HG03565 (cell line): ENCODE results near the gene BIN1.
A peak's percentile ranks its signal among the peaks of the same experiment; 100 is the strongest.
"Not testable (repeated sequence)": the region's sequence is repeated elsewhere in the genome, so short reads cannot be mapped to it uniquely, and the experiment has no call there.

Experiments used
- ATAC-seq: cut with Tn5 transposase; IDR thresholded peaks from one replicate; pipeline ENCODE4 v1.9.1; 2021; ENCODE audit warnings: mild to moderate bottlenecking, moderate library complexity; ENCODE audit not compliant: unreplicated experiment

Gene BIN1

GRCh38 chr2:127028745-127029144, 78.2 kb downstream of the BIN1 start:
- not testable (repeated sequence) for ATAC-seq

GRCh38 chr2:127027715-127028114, 79.2 kb downstream of the BIN1 start:
- ATAC-seq: no peak

- peak; percentile 89 for ATAC-seq
Measured at GRCh38 chr2:127025359-127026166, 81.4 kb downstream of the BIN1 start.

- peak; percentile 3 for ATAC-seq
Measured at GRCh38 chr2:127024769-127025358, 82.1 kb downstream of the BIN1 start.

GRCh38 chr2:127023504-127023903, 83.5 kb downstream of the BIN1 start:
- ATAC-seq: no peak

- ATAC-seq: no peak
Measured at GRCh38 chr2:127022817-127023216, 84.1 kb downstream of the BIN1 start.

- ATAC-seq: no peak
Measured at GRCh38 chr2:127020536-127020935, 86.4 kb downstream of the BIN1 start.

GRCh38 chr2:127017548-127017947, 89.4 kb downstream of the BIN1 start:
- ATAC-seq: no peak

- ATAC-seq: no peak
Measured at GRCh38 chr2:127016329-127016728, 90.6 kb downstream of the BIN1 start.

- ATAC-seq: no peak
Measured at GRCh38 chr2:127015106-127015910, 91.6 kb downstream of the BIN1 start.

GRCh38 chr2:127014630-127015029, 92.3 kb downstream of the BIN1 start:
- ATAC-seq: no peak

GRCh38 chr2:127014224-127014623, 92.7 kb downstream of the BIN1 start:
- no peak for ATAC-seq

- no peak for ATAC-seq
Measured at GRCh38 chr2:127012868-127013267, 94.1 kb downstream of the BIN1 start.

- ATAC-seq: no peak
Measured at GRCh38 chr2:127012215-127012614, 94.7 kb downstream of the BIN1 start.

GRCh38 chr2:127011796-127012195, 95.2 kb downstream of the BIN1 start:
- ATAC-seq: no peak

- no peak for ATAC-seq
Measured at GRCh38 chr2:127011231-127011661, 95.7 kb downstream of the BIN1 start.

- no peak for ATAC-seq
Measured at GRCh38 chr2:127008265-127009015, 98.5 kb downstream of the BIN1 start.

- no peak for ATAC-seq
Measured at GRCh38 chr2:127007652-127008051, 99.3 kb downstream of the BIN1 start.

GRCh38 chr2:127006962-127007361, 100.0 kb downstream of the BIN1 start:
- no peak for ATAC-seq

GRCh38 chr2:127004893-127005600, 101.9 kb downstream of the BIN1 start:
- ATAC-seq: no peak
